ENCODE data around the gene PDSS2.

DNA sequence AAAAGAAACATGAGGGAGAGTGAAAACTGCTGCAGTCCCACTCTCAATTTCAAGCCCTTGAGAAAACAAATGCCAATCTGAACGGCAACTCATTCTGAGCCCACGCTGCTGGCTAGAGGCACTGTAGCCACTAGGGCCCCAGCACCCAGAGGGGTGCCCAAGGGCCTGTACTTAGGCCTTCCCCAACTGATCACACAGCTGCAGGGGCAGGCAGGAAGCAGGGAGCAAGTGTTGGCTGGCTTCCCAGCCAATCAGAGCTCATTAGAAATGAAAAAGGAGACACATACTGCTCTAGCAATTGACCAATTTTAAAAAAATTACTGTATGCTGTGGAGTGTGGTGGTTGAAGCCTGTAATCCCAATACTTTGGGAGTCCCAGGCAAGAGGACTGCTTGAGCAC is 340.4 kb downstream of the PDSS2 start:
- TF ChIP-seq, protein P1, sequence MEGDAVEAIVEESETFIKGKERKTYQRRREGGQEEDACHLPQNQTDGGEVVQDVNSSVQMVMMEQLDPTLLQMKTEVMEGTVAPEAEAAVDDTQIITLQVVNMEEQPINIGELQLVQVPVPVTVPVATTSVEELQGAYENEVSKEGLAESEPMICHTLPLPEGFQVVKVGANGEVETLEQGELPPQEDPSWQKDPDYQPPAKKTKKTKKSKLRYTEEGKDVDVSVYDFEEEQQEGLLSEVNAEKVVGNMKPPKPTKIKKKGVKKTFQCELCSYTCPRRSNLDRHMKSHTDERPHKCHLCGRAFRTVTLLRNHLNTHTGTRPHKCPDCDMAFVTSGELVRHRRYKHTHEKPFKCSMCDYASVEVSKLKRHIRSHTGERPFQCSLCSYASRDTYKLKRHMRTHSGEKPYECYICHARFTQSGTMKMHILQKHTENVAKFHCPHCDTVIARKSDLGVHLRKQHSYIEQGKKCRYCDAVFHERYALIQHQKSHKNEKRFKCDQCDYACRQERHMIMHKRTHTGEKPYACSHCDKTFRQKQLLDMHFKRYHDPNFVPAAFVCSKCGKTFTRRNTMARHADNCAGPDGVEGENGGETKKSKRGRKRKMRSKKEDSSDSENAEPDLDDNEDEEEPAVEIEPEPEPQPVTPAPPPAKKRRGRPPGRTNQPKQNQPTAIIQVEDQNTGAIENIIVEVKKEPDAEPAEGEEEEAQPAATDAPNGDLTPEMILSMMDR (IDR thresholded peaks at IDR 0.05) = no peak
- TF ChIP-seq EZH2 (IDR thresholded peaks at IDR 0.05) = no peak
